Gastroesophageal sphincter (tissue), 4 donors: ENCODE results near the gene ANK3. TPM values are rescaled to one million over a fixed set of nuclear protein-coding genes. Genes with fewer than 3 reads are reported as not detected.

Source experiments
- ATAC-seq: fragments of 150-250 bp; one replicate; pipeline ENCODE4 v1.9.1; 2016; ENCODE audit warnings: mild to moderate bottlenecking, moderate library complexity
- H3K27ac ChIP-seq, 4 donors: fragments of 200-600 bp; sonication (generic) in 3 of 4; 1 replicate in 3 of 4; 2 replicates in 1 of 4; pipeline ENCODE4 v1.5.1; 2016 to 2019
- H3K27me3 ChIP-seq: fragments of 200-600 bp; sonication (generic); one replicate; pipeline ENCODE4 v1.5.1; 2019
- H3K36me3 ChIP-seq, 2 donors: fragments of 200-600 bp; sonication (generic); one replicate each; pipeline ENCODE4 v1.5.1; 2019; ENCODE audit warnings: control low read depth in 1 of 2
- H3K4me1 ChIP-seq, 3 donors: fragments of 200-600 bp; sonication (generic); 1 replicate in 2 of 3; 2 replicates in 1 of 3; pipeline ENCODE4 v1.5.1; 2016 to 2019; ENCODE audit warnings: control low read depth in 2 of 3
- H3K4me3 ChIP-seq, 2 donors: fragments of 200-600 bp; sonication (generic); one replicate each; pipeline ENCODE4 v1.5.1; 2019; ENCODE audit warnings: mild to moderate bottlenecking in 1 of 2, moderate library complexity in 1 of 2
- H3K9me3 ChIP-seq, 3 donors: fragments of 200-600 bp; sonication (generic); one replicate each; pipeline ENCODE4 v1.5.1; 2017 to 2019; ENCODE audit warnings: control low read depth in 2 of 3
- CTCF ChIP-seq, 4 experiments: fragments of 200-600 bp in 2 of 4; fragments of 450-650 bp in 2 of 4; sonication (generic) in 1 of 4; IDR thresholded peaks; one replicate each; pipeline ENCODE4 v1.5.1; 2017 to 2019; ENCODE audit warnings: antibody characterized with exemption in 4 of 4, mild to moderate bottlenecking in 2 of 4, moderate library complexity in 2 of 4
- EP300 ChIP-seq: sonication (generic); formaldehyde crosslinking; IDR thresholded peaks from one replicate; pipeline ENCODE4 v1.6.1; 2017; ENCODE audit warnings: antibody characterized with exemption, mild to moderate bottlenecking
- POLR2A ChIP-seq, 2 donors: fragments of 450-650 bp; IDR thresholded peaks; one replicate each; pipeline ENCODE4 v1.6.1; 2017; ENCODE audit warnings: antibody characterized with exemption in 2 of 2, mild to moderate bottlenecking in 2 of 2, moderate library complexity in 1 of 2
- POLR2AphosphoS5 ChIP-seq: sonication (generic); formaldehyde crosslinking; IDR thresholded peaks from one replicate; pipeline ENCODE4 v1.6.1; 2017; ENCODE audit warnings: antibody characterized with exemption
- WGBS, 2 donors: methylation state at CpG; one replicate each; pipeline ENCODE4 v1.1.5; 2018; ENCODE audit warnings: low coverage in 1 of 2; 5-methylcytosine and 5-hydroxymethylcytosine counted together
- total RNA-seq, 4 donors: library from RNA; depleted of rRNA; stranded (reverse); fragments of >200 nt; gene quantifications; one replicate each; pipeline ENCODE4 v1.1.0, GENCODE V29; 2016

ANK3 gene
- total RNA-seq, 4 donors from 2014 or later = 21.1 to 61.5 (median 38.9) TPM

- H3K36me3 ChIP-seq = no peaks in the 10 kb centered on the region
- peaks cover 0 to 8% (median 0%) of the 10 kb centered on the region in 3 donors for H3K9me3 ChIP-seq
- H3K4me3 ChIP-seq = no peak overlapping the region
- H3K27me3 ChIP-seq = no peaks in the 10 kb centered on the region
- no peaks in the 10 kb centered on the region for H3K4me1 ChIP-seq
- no peak overlapping the region for H3K27ac ChIP-seq
- TF ChIP-seq POLR2AphosphoS5 (no peak), CTCF (IDR thresholded peaks at IDR 0.05) (no peak), POLR2A (IDR thresholded peaks at IDR 0.05) (no peak), EP300 (no peak)
- 100% methylated on average over 1 of the region's 1 CpG for WGBS, 2 donors
- no peak for ATAC-seq
Measured at GRCh38 chr10:60162631-60163030, 227.0 kb downstream of the ANK3 start.

GRCh38 chr10:60155943-60156683 lies 233.6 kb downstream of the ANK3 start:
- no peaks in the 10 kb centered on the region for H3K36me3 ChIP-seq
- ATAC-seq = no peak
- H3K27me3 ChIP-seq = no peaks in the 10 kb centered on the region
- H3K4me1 ChIP-seq = no peaks in the 10 kb centered on the region
- peaks cover 0 to 6% (median 0%) of the 10 kb centered on the region in 3 donors for H3K9me3 ChIP-seq
- 93 to 100% methylated on average over 1 to 3 of the region's 6 CpGs for WGBS, 2 donors
- H3K4me3 ChIP-seq = no peak overlapping the region
- TF ChIP-seq CTCF (IDR thresholded peaks at IDR 0.05) (no peak), POLR2AphosphoS5 (no peak)
- no peak overlapping the region for H3K27ac ChIP-seq

GRCh38 chr10:60155099-60155877 lies 234.4 kb downstream of the ANK3 start:
- Histone ChIP-seq H3K4me1 (no peaks in the 10 kb centered on the region), H3K27me3 (no peaks in the 10 kb centered on the region), H3K27ac (no peak overlapping the region), H3K36me3 (no peaks in the 10 kb centered on the region), H3K9me3 (no peaks in the 10 kb centered on the region), H3K4me3 (no peak overlapping the region)
- 83 to 100% methylated on average over 1 to 3 of the region's 3 CpGs for WGBS, 2 donors
- TF ChIP-seq CTCF (IDR thresholded peaks at IDR 0.05) (no peak), POLR2A (IDR thresholded peaks at IDR 0.05) (no peak), EP300 (no peak), POLR2AphosphoS5 (no peak)
- ATAC-seq = no peak

- Histone ChIP-seq H3K9me3 (no peaks in the 10 kb centered on the region), H3K27ac (no peak overlapping the region), H3K4me1 (peaks cover 0 to 24% (median 3%) of the 10 kb centered on the region in 3 donors), H3K4me3 (no peak overlapping the region), H3K27me3 (no peaks in the 10 kb centered on the region), H3K36me3 (no peaks in the 10 kb centered on the region)
- ATAC-seq = no peak
- 88 to 91% methylated on average over 2 of the region's 2 CpGs for WGBS, 2 donors
- TF ChIP-seq POLR2AphosphoS5 = no peak
- TF ChIP-seq EP300 = no peak
Measured at GRCh38 chr10:60149003-60149402, 240.7 kb downstream of the ANK3 start.

- no peak for ATAC-seq
- no peaks in the 10 kb centered on the region for H3K27me3 ChIP-seq
- no peak for TF ChIP-seq CTCF (IDR thresholded peaks at IDR 0.05)
- no peak for TF ChIP-seq EP300
- no peak for TF ChIP-seq POLR2AphosphoS5
- no peak for TF ChIP-seq POLR2A (IDR thresholded peaks at IDR 0.05)
- H3K4me3 ChIP-seq = no peak overlapping the region
- peaks cover 0 to 24% (median 3%) of the 10 kb centered on the region in 3 donors for H3K4me1 ChIP-seq
- no peaks in the 10 kb centered on the region for H3K9me3 ChIP-seq
- no peak overlapping the region for H3K27ac ChIP-seq
- no peaks in the 10 kb centered on the region for H3K36me3 ChIP-seq
Measured at GRCh38 chr10:60148266-60148840, 241.3 kb downstream of the ANK3 start.
